HUES6 (cell line): ENCODE results near the gene PKIG.
"Not testable (repeated sequence)": the region's sequence is repeated elsewhere in the genome, so short reads cannot be mapped to it uniquely, and the experiment has no call there.

Experiments used
- H3K27ac ChIP-seq: 2 replicates; pipeline ENCODE4 v1.7.0; 2013; ENCODE audit warnings: low read depth, mild to moderate bottlenecking, low read length, inconsistent platforms
- H3K27me3 ChIP-seq: 2 replicates; pipeline ENCODE4 v1.6.1; 2013; ENCODE audit warnings: low read length; ENCODE audit not compliant: control insufficient read depth, insufficient read depth
- H3K36me3 ChIP-seq: 2 replicates; pipeline ENCODE4 v1.6.1; 2013; ENCODE audit warnings: low read length; ENCODE audit not compliant: control insufficient read depth, insufficient read depth
- H3K4me1 ChIP-seq: 2 replicates; pipeline ENCODE4 v1.6.1; 2013; ENCODE audit warnings: low read length; ENCODE audit not compliant: control insufficient read depth, insufficient read depth
- H3K4me3 ChIP-seq: 2 replicates; pipeline ENCODE4 v1.5.1; 2013; ENCODE audit warnings: low read depth, low read length
- H3K9ac ChIP-seq: one replicate; pipeline ENCODE4 v1.6.1; 2013; ENCODE audit warnings: mild to moderate bottlenecking, low read length
- H3K9me3 ChIP-seq: 2 replicates; pipeline ENCODE4 v1.6.1; 2013; ENCODE audit warnings: low read depth, low read length; ENCODE audit not compliant: control insufficient read depth, insufficient read depth

The PKIG gene

DNA sequence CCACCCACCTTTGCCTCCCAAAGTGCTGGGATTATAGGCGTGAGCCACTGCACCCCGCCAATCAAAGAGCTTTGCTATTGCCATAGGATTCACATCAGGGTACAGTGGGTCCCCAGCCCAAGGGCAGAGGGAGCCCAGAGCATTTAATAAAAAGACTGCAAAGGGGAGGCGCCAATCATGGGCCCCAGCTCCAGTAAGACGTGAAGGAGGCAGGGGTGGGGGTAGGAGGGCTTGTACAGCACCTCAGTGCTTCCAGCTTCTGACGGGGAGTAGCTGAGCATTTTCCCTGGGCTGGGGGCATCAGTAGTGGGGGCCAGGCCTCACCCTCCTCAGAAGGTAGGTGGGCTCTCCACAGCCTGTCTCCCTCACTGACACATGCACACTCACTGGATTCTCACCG lies 67.6 kb downstream of the PKIG start:
- H3K9ac ChIP-seq, result no peak overlapping the region
- peaks cover 9% of the 10 kb centered on the region for H3K9me3 ChIP-seq
- H3K36me3 ChIP-seq, result no peaks in the 10 kb centered on the region
- no peak overlapping the region for H3K4me3 ChIP-seq
- H3K27ac ChIP-seq, result no peak overlapping the region
- peaks cover 33% of the 10 kb centered on the region for H3K4me1 ChIP-seq
- peaks cover 26% of the 10 kb centered on the region for H3K27me3 ChIP-seq

DNA sequence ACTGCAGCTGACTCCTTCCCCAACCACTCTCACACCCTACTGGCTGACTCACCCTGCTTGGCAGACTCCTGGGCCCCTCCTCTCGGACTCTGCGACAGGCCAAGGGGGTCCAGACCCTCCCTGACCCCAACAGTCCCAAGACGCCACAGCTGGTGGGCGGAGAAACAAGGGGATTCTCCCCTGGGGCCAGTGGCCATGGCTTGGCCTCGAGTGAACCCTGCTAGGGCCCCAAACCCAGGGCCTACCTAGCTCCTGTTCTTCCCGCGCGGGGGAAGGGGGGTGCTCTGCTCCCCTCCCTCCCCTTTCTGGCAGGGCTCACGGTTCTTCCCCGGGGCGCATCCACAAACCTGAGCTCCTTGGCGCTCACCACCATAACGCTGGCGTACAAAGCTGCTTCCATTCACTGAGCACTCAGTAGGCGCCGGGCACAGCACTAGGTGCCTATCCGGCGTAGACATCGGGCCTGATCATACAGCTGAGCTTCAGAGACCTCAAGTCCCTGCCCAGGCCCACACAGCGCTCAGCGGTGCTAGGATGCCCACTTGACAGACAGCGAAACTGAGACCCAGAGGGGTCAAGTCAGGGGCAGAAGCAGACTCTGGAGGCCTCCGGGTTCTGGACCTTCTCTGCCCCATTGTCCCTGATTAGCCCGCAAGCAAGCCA lies 68.5 kb downstream of the PKIG start:
- Histone ChIP-seq H3K36me3 (no peaks in the 10 kb centered on the region), H3K9me3 (peaks cover 12% of the 10 kb centered on the region), H3K27me3 (peaks cover 26% of the 10 kb centered on the region), H3K9ac (peak overlapping the region; percentile 14), H3K4me1 (peaks cover 32% of the 10 kb centered on the region), H3K27ac (no peak overlapping the region), H3K4me3 (peak overlapping the region; percentile 86)

DNA sequence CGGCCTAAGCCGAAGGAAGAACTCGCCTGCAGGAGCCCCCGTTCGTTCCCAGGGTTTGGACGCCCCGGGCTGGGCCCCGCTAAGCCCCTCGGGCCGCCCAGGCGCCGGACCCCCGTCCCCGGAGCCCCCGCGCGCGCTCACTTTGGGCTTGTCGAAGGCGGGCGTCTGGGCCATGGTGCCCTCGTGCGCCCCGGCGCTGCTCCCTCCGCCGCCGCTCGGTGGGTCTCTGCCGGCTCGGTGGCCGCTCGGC lies 69.0 kb downstream of the PKIG start:
- Histone ChIP-seq H3K4me3 (peak overlapping the region; percentile 86), H3K9me3 (peaks cover 12% of the 10 kb centered on the region), H3K4me1 (peaks cover 27% of the 10 kb centered on the region), H3K9ac (peak overlapping the region; percentile 14), H3K36me3 (no peaks in the 10 kb centered on the region), H3K27me3 (peaks cover 26% of the 10 kb centered on the region), H3K27ac (no peak overlapping the region)

DNA sequence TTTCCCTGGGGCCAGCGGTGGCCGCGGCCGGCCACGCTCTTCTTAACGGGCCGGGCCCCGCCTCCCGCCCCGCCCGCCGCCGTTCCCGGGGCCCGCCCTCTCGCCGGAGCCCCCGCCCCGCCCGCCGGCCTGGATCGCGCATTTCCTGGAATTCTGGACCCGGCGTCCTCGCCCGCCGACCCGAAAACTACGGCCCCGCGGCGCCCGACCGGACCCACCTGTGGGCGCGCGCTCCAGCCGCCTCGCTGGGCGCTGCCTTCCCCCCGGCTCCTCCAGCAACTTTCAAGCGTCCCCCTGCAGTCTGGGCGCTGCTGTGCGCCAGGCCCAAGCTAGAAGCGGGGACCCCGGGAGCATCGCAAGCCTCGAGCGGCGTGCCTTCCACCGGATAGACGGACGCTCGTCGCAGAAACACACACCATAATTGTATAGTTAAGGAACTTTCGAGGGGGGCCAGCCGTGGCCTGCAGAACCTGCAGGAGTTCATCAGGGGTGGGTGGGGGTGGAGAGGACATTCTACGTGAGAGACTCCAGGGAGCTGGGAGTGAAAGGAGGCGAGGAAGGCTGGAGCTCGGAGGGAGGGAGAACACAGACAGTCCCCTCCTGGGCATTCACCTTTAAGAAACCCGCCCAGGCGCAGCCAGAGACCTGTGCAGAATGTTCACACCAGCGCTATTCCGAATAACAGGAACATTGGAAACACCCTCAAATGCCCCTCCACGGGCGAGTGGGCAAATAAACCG lies 69.5 kb downstream of the PKIG start, which contains the start of gene ADA:
TSS of gene ADA (minus strand) at position 16 of the 740 bp plus-strand sequence. CDS start 92 bp downstream, outside the sequence.
- Histone ChIP-seq H3K4me1 (peaks cover 23% of the 10 kb centered on the region), H3K9me3 (peaks cover 12% of the 10 kb centered on the region), H3K36me3 (no peaks in the 10 kb centered on the region), H3K27me3 (peaks cover 26% of the 10 kb centered on the region), H3K9ac (peak within 1 kb of the TSS; percentile 50), H3K27ac (no peak within 1 kb of the TSS), H3K4me3 (peak within 1 kb of the TSS; percentile 86)

DNA sequence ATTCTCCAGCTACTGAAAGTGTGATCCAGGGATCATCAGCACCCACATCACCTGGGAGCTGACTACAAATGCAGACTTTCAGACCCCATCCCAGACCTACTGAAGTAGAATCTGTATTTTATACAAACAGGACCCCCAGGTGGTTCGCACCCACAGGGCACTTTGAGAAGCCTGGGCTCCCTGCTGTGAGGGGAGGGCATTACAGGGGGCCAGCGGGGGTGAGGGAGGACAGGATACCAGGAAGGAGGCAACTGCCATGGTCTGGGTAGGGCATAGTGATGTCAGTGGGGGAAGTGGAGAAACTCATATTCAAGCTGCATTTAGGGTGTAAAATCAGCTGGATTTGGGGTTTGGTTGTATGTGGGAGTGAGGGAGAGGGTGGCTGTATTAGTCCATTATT lies 71.2 kb downstream of the PKIG start:
- Histone ChIP-seq H3K4me3 (no peak overlapping the region), H3K27ac (no peak overlapping the region), H3K27me3 (peaks cover 26% of the 10 kb centered on the region), H3K9ac (no peak overlapping the region), H3K9me3 (peaks cover 12% of the 10 kb centered on the region), H3K4me1 (peaks cover 14% of the 10 kb centered on the region), H3K36me3 (no peaks in the 10 kb centered on the region)

DNA sequence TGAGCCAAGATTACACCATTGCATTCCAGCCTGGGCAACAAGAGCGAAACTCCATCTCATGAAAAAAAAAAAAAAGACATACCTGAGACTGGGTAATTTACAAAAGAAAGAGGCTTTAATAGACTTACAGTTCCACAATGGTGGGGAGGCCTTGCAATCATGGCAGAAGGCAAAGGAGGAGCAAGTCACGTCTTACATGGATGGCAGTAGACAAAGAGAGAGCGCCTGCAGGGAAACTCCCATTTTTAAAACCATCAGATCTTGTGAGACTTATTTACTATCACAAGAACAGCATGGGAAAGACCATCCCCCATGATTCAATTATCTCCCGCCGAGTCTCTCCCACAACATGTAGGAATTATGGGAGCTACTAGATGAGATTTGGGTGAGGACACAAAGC lies 71.8 kb downstream of the PKIG start:
- peaks cover 12% of the 10 kb centered on the region for H3K9me3 ChIP-seq
- H3K9ac ChIP-seq, H3K27ac ChIP-seq, H3K36me3 ChIP-seq, H3K4me3 ChIP-seq: not testable (repeated sequence)
- H3K27me3 ChIP-seq, result peaks cover 26% of the 10 kb centered on the region
- H3K4me1 ChIP-seq, result peaks cover 10% of the 10 kb centered on the region; the same call in 1 of the 2 replicates

DNA sequence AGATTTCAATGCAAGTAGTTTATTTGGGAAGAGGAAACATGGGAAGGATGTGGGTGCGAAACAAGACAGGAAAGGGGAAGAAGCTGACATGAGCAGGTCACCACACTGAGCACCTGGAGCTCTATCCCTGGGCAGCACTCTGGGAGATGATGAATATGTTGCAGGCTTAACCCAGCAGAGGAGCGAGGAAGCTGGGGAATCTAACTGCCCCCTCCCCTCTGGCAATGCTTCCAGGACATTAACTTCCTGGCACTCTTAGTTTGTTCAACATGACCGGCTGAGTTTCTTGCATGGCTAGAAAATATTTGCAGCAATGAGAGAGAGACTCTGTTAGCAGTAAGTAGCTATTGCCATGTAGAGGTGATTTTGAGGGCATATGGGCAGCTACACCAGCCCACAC lies 74.1 kb downstream of the PKIG start:
- H3K27me3 ChIP-seq, result peaks cover 18% of the 10 kb centered on the region
- no peak overlapping the region for H3K4me3 ChIP-seq
- H3K9me3 ChIP-seq, result peaks cover 19% of the 10 kb centered on the region
- H3K36me3 ChIP-seq, result no peaks in the 10 kb centered on the region
- no peak overlapping the region for H3K27ac ChIP-seq
- peaks cover 4% of the 10 kb centered on the region; the same call in 1 of the 2 replicates for H3K4me1 ChIP-seq
- H3K9ac ChIP-seq, result no peak overlapping the region

DNA sequence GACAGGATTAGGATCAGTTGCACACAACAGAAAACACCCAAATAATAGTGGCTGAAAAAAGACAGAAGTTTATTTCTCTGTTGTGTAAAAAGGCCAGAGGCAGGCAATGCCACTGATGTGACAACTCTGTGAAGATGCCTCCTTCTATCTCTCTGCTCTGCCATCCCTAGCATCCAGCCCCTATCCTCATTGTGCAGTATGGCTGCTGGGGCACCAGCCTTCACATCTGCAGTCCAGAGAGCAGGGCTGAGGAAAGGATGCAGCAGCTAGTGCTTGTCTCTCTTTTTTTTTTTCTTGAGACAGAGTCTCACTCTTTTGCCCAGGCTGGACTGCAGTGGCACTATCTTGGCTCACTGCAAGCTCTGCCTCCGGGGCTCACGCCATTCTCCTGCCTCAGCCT lies 75.5 kb downstream of the PKIG start:
- Histone ChIP-seq H3K27me3 (peaks cover 9% of the 10 kb centered on the region), H3K4me3 (no peak overlapping the region), H3K27ac (no peak overlapping the region), H3K36me3 (no peaks in the 10 kb centered on the region), H3K9ac (no peak overlapping the region), H3K4me1 (no peaks in the 10 kb centered on the region), H3K9me3 (peaks cover 19% of the 10 kb centered on the region)

DNA sequence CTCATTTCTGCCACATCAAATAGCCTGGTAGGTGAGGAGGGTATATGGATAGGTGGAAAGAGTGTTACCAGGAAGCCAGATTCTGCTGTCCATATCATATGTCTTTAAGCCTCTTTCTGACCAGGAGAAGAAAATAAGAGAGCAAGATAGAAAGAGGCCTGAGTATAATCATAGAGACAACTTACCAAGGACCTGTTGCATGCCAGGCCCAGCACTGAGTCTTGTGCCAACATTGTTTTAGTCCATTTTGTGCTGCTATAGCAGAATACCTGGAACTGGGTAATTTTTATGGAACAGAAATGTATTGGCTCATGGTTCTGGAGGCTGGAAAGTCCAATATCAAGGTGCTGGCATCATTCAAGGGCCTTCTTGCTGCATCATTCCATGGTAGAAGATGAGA lies 76.4 kb downstream of the PKIG start:
- Histone ChIP-seq H3K27ac (no peak overlapping the region), H3K4me3 (no peak overlapping the region), H3K36me3 (no peaks in the 10 kb centered on the region), H3K4me1 (no peaks in the 10 kb centered on the region), H3K9ac (no peak overlapping the region), H3K27me3 (no peaks in the 10 kb centered on the region; the same call in 1 of the 2 replicates), H3K9me3 (peaks cover 19% of the 10 kb centered on the region)

DNA sequence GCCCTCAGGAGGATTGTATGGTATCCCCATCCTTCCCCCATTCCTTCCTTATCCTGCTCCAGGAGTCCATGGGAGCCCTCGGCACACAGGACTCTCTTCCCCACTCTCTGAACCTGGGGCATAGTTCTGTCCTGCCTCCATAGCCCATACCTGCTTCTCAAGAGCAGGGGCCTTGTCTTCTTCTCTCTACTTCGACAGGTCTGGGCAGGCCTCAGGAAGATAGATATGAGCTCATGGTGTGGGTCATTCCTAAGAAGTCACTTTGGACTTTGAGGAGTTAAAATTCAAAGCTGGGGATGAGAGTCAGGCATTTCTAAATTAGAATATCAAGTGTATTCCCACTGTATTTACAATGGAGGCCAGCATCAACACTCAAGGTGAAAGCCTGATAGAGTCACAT lies 77.6 kb downstream of the PKIG start:
- Histone ChIP-seq H3K27me3 (no peaks in the 10 kb centered on the region; the same call in 1 of the 2 replicates), H3K9ac (no peak overlapping the region), H3K27ac (no peak overlapping the region), H3K4me1 (no peaks in the 10 kb centered on the region), H3K9me3 (peaks cover 10% of the 10 kb centered on the region), H3K4me3 (no peak overlapping the region), H3K36me3 (no peaks in the 10 kb centered on the region)

DNA sequence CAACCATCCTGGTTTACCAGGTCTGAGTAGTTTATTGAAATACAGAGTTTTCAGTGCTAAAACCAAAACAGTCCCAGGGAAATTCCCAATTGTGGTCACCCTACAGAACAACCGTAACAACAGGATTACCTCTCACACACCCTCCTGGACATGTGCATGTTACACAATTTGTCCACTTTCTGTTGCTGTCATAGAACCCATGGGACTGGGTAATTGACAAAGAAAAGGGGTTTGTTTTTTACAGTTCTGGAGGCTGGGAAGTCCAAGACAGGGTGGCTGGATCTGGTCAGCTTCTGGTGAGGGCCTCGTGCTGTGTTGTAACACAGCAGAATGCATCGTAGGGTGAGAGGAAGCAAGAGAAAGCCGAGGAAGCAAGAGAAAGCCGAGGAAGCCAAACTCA lies 78.2 kb downstream of the PKIG start:
- no peak overlapping the region for H3K27ac ChIP-seq
- H3K27me3 ChIP-seq, result no peaks in the 10 kb centered on the region; the same call in 1 of the 2 replicates
- no peak overlapping the region for H3K9ac ChIP-seq
- peaks cover 7% of the 10 kb centered on the region; the same call in 1 of the 2 replicates for H3K9me3 ChIP-seq
- H3K36me3 ChIP-seq, result no peaks in the 10 kb centered on the region
- H3K4me1 ChIP-seq, result no peaks in the 10 kb centered on the region
- H3K4me3 ChIP-seq, result no peak overlapping the region
